Spleen (tissue), 11 donors: ENCODE data around the gene MZF1. TPM values are rescaled to one million over a fixed set of nuclear protein-coding genes. Genes with fewer than 3 reads are reported as not detected.

ENCODE experiments used
- DNase-seq: peaks from one replicate; pipeline ENCODE4 v3.0.0-alpha.2; 2020
- H3K27ac ChIP-seq, 8 donors: fragments of 200-600 bp; sonication (generic) in 7 of 8; 1 replicate in 4 of 8; 2 replicates in 4 of 8; pipeline versions ENCODE4 v1.5.0 to v1.8.0; 2016 to 2021; ENCODE audit warnings: inconsistent platforms in 4 of 8, mild to moderate bottlenecking in 4 of 8, moderate library complexity in 1 of 8
- H3K27me3 ChIP-seq, 7 donors: fragments of 200-600 bp; sonication (generic) in 6 of 7; replicated peaks in 1 of 7; 1 replicate in 4 of 7; 2 replicates in 3 of 7; pipeline versions ENCODE4 v1.5.0 to v1.8.0; 2016 to 2021; ENCODE audit warnings: inconsistent platforms in 3 of 7, mild to moderate bottlenecking in 1 of 7
- H3K36me3 ChIP-seq, 6 donors: fragments of 200-600 bp; sonication (generic) in 5 of 6; 1 replicate in 4 of 6; 2 replicates in 2 of 6; pipeline versions ENCODE4 v1.5.0 to v1.8.0; 2016 to 2021; ENCODE audit warnings: inconsistent platforms in 2 of 6
- H3K4me1 ChIP-seq, 6 donors: fragments of 200-600 bp; sonication (generic) in 5 of 6; 1 replicate in 3 of 6; 2 replicates in 3 of 6; pipeline versions ENCODE4 v1.5.0 to v1.8.0; 2016 to 2021; ENCODE audit warnings: inconsistent platforms in 3 of 6
- H3K4me3 ChIP-seq, 8 donors: fragments of 200-600 bp; sonication (generic) in 7 of 8; 1 replicate in 4 of 8; 2 replicates in 4 of 8; pipeline versions ENCODE4 v1.5.0 to v1.8.0; 2016 to 2021; ENCODE audit warnings: inconsistent platforms in 4 of 8, mild to moderate bottlenecking in 4 of 8, moderate library complexity in 2 of 8
- H3K9me3 ChIP-seq, 8 donors: fragments of 200-600 bp; sonication (generic) in 7 of 8; 1 replicate in 4 of 8; 2 replicates in 4 of 8; pipeline versions ENCODE4 v1.5.0 to v1.8.0; 2016 to 2021; ENCODE audit warnings: inconsistent platforms in 4 of 8
- POLR2A ChIP-seq, 3 donors: fragments of 450-650 bp; IDR thresholded peaks; one replicate each; pipeline ENCODE4 v1.5.1; 2017; ENCODE audit warnings: antibody characterized with exemption in 3 of 3, mild to moderate bottlenecking in 1 of 3
- POLR2AphosphoS5 ChIP-seq, 3 donors: sonication (generic); formaldehyde crosslinking; IDR thresholded peaks; one replicate each; pipeline ENCODE4 v1.5.1; 2017; ENCODE audit warnings: antibody characterized with exemption in 3 of 3
- WGBS, 5 donors: extraction: QIAGEN DNeasy Blood & Tissue Kit in 3 of 5; methylation state at CpG; one replicate each; pipeline versions ENCODE4 v1.1.5 to v1.1.7; 2013 to 2018; 5-methylcytosine and 5-hydroxymethylcytosine counted together
- intact Hi-C: fragments of 100-400 bp; cut with DNase I; formaldehyde crosslinking; loops from one replicate; pipeline ENCODE4 v1.15.0; 2023; ENCODE audit warnings: low total_unique reads
- polyA plus RNA-seq, 3 donors: library from polyadenylated mRNA; stranded (reverse); fragments of 200-250 nt; gene quantifications; one replicate each; pipeline ENCODE4 v1.2.1, GENCODE V29; 2013
- total RNA-seq, 7 donors: library from RNA; depleted of rRNA in 3 of 7; stranded (reverse); fragments of >200 nt in 3 of 7; fragmentation: NEBNext Ultra II Directional in 4 of 7; extraction: Animal tissue kit (Norgen Biotek cat#: 25700) in 4 of 7; gene quantifications; one replicate each; pipeline versions ENCODE4 v1.1.0 to v1.2.1, GENCODE V29; 2016 to 2021
- TF ChIP-seq, protein P1 (sequence below), 11 experiments: fragments of 200-600 bp in 7 of 11; fragments of 450-650 bp in 4 of 11; sonication (generic) in 4 of 11; IDR thresholded peaks in 8 of 11; conservative IDR thresholded peaks in 3 of 11; 1 replicate in 7 of 11; 2 replicates in 4 of 11; pipeline versions ENCODE4 v1.4.0 to v1.8.0; 2016 to 2021; ENCODE audit warnings: antibody characterized with exemption in 11 of 11, inconsistent platforms in 4 of 11, mild to moderate bottlenecking in 1 of 11
- donor health status: healthy with polysubstance abuse.
- donor health status: DM: no; HTN: no; CAD: no; lungs with moderate emphysema.
- donor health status: DM: no; HTN: no; CAD: no.
- donor health status: Bipolar disorder and iron deficiency.
- donor health status: healthy.
- donor health status: DM: no; HTN: no; CAD: no.
- donor health status: DM: yes; HTN: yes; CAD: no.

Gene MZF1
- total and polyA plus RNA-seq, 10 donors: 13.2 to 41.6 (median 35.6) TPM

DNA sequence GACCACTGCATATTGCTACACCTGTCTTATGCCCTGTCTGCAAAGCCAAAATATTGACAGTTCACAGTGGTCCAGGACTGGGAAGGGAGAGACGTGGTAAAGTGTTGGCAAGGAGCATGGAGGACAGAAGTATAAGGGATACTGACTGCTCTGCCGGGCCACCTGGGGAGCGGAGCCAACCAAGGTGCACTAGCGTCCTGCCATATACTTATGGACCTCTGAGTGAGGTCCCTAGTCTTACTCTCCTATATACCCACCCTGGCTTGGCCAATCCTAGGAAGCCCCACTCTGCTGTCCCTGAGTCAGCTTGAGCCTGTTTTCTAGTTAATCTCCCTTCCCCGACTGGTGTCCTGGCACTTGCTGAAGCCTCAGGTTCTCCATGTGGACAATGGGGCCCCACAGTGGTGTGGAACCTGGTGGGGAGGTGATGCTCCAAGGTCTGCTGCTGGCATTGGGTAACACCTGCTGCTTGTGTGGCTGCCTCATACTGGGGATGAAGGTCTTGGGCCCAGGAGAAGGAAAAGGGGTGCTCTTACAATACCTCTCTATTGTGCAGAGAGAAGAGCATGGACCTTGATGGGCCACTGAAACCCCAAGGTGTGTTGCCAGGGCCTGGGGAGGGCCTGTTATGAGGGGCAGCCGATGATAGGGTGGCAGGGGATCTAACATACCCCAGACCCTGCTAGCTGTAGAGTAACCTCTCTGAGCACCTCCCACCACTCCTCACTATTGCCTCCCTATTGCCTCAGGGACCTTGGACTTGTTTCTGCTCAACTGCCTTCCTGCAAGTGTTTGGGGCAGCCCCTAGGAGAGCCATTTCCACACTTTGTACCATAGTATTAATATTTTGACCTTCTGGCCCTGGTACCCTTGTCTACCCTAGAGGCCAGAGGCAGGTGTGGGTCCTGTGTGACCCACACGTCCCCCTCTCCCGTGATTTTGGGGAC, 36.0 kb downstream of the MZF1 start:
- intact Hi-C loops: no loop called here
- Histone ChIP-seq H3K4me1 (peaks cover 4 to 16% (median 13%) of the 10 kb centered on the region in 6 donors), H3K27ac (no peak overlapping the region), H3K9me3 (no peaks in the 10 kb centered on the region), H3K36me3 (no peaks in the 10 kb centered on the region), H3K4me3 (no peak overlapping the region), H3K27me3 (peaks cover 0 to 28% (median 17%) of the 10 kb centered on the region in 7 donors)
- 73 to 95% (median 93%) methylated on average over 8 of the region's 8 CpGs for WGBS, 5 donors
- no peak for TF ChIP-seq POLR2AphosphoS5 (IDR thresholded peaks at IDR 0.05)
- TF ChIP-seq POLR2A (IDR thresholded peaks at IDR 0.05): no peak
- TF ChIP-seq, protein P1, sequence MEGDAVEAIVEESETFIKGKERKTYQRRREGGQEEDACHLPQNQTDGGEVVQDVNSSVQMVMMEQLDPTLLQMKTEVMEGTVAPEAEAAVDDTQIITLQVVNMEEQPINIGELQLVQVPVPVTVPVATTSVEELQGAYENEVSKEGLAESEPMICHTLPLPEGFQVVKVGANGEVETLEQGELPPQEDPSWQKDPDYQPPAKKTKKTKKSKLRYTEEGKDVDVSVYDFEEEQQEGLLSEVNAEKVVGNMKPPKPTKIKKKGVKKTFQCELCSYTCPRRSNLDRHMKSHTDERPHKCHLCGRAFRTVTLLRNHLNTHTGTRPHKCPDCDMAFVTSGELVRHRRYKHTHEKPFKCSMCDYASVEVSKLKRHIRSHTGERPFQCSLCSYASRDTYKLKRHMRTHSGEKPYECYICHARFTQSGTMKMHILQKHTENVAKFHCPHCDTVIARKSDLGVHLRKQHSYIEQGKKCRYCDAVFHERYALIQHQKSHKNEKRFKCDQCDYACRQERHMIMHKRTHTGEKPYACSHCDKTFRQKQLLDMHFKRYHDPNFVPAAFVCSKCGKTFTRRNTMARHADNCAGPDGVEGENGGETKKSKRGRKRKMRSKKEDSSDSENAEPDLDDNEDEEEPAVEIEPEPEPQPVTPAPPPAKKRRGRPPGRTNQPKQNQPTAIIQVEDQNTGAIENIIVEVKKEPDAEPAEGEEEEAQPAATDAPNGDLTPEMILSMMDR (IDR thresholded peaks at IDR 0.05 in 8 of 11, conservative IDR thresholded peaks at IDR 0.05 in 3 of 11): no peak
- no peak for DNase-seq

DNA sequence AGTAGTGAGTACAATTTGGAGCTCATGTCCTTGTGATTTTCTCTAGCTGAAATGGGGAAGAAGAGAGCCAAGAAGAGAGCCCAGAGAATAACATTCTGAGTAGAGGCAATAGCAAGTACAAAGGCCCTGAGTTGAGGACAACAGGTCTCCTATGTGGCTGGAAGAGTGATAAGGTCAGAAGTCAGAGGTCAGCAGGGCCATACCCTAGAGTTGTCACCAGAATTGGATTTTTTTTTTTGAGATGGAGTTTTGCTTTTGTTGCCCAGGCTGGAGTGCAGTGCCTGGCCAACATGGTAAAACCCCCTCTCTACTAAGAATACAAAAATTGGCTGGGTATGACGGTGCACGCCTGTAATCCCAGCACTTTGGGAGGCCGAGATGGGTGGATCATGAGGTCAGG, 37.3 kb downstream of the MZF1 start:
- Histone ChIP-seq H3K4me3 (no peak overlapping the region), H3K27me3 (peaks cover 0 to 28% (median 17%) of the 10 kb centered on the region in 7 donors), H3K36me3 (no peaks in the 10 kb centered on the region), H3K9me3 (no peaks in the 10 kb centered on the region), H3K4me1 (peaks cover 4 to 21% (median 13%) of the 10 kb centered on the region in 6 donors), H3K27ac (no peak overlapping the region)
- WGBS, 5 donors: 93 to 100% (median 98%) methylated on average over 3 of the region's 3 CpGs
- TF ChIP-seq POLR2A (IDR thresholded peaks at IDR 0.05) (no peak), POLR2AphosphoS5 (IDR thresholded peaks at IDR 0.05) (no peak)
- TF ChIP-seq, protein P1 (IDR thresholded peaks at IDR 0.05 in 8 of 11, conservative IDR thresholded peaks at IDR 0.05 in 3 of 11): no peak
- DNase-seq: no peak
- intact Hi-C loops: no loop called here

DNA sequence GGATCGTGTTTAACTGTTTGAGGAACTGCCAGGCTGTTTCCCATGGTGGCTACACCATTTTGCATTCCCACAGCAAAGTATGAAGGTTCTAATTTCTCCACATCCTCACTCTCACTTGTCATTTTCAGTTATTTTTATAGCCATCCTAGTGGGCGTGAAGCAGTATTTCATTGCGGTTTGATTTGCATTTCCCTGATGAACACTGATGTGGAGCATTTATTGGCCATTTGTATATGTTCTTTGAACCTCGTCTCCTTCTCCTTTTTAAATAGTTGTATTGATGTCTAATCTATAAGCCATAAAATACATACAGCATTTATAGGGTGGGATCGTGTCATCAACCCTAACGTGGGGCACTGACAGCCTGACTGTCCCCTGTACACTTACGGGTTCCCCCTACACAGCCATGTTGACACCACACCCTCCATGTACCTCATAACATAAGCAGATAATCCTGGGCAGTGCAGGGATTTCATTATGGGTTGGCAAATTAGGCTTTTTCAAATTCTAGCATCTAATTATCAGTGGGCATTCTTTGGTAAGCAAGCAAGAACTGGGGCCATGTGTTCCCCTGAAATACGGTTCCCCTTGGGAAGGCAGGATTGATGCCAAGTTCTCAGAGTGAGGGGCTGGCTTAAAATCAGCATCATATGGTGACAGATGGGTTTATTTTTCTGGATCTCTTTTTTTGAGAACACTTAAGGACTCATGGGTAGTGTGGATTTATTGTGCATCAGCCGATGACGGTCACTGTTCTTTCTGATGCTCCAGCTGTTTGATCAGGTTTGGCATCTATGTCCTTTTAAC, 41.9 kb downstream of the MZF1 start:
- no peak overlapping the region for H3K4me3 ChIP-seq
- H3K4me1 ChIP-seq: peaks cover 0 to 5% (median 0%) of the 10 kb centered on the region in 6 donors
- DNase-seq: no peak
- TF ChIP-seq, protein P1 (IDR thresholded peaks at IDR 0.05 in 8 of 11, conservative IDR thresholded peaks at IDR 0.05 in 3 of 11): no peak
- TF ChIP-seq POLR2AphosphoS5 (IDR thresholded peaks at IDR 0.05) (no peak), POLR2A (IDR thresholded peaks at IDR 0.05) (no peak)
- peaks cover 0 to under 1% (median 0%) of the 10 kb centered on the region in 7 donors for H3K27me3 ChIP-seq
- H3K9me3 ChIP-seq: no peaks in the 10 kb centered on the region
- WGBS, 5 donors: 55 to 76% (median 70%) methylated on average over 10 of the region's 10 CpGs
- no peaks in the 10 kb centered on the region for H3K36me3 ChIP-seq
- intact Hi-C loops: no loop called here
- H3K27ac ChIP-seq: no peak overlapping the region
